Liver (tissue), 3 donors: ENCODE data around the gene SBF2.

ENCODE experiments used
- CTCF ChIP-seq: fragments of 150-350 bp; IDR thresholded peaks from 2 replicates; pipeline ENCODE4 v1.5.1; 2017; ENCODE audit warnings: improper control_type of control experiment, low read depth, low read length; ENCODE audit not compliant: missing input control
- RAD21 ChIP-seq, 2 donors: IDR thresholded peaks; 2 replicates each; pipeline ENCODE4 v1.6.1; 2016; ENCODE audit warnings: antibody characterized with exemption in 2 of 2, mild to moderate bottlenecking in 2 of 2
- REST ChIP-seq: IDR thresholded peaks from 2 replicates; pipeline ENCODE4 v1.6.1; 2016; ENCODE audit warnings: antibody characterized with exemption, mild to moderate bottlenecking
- SP1 ChIP-seq: IDR thresholded peaks from 2 replicates; pipeline ENCODE4 v1.6.1; 2018; ENCODE audit warnings: antibody characterized with exemption, mild to moderate bottlenecking
- donor health status: healthy.
- donor health status: healthy.

DNA sequence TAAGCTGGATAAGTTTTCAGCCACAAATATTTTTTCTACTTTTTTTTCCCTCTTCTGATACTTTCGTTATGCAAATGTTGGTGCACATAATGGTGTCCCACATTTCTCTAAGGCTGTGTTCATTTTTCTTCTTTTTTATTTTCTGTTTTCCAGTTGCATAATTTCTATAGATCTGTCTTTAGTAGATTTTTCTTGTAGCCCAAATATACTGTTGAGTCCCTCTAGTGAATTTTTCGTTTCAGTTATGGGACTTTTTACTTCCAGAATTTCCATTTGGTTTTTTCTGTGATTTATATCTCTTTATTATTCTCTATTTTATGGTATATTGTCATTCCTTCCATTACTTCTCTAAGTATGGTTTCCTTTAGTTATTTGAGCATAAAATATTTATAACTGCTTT, 558.1 kb downstream of the SBF2 start:
- TF ChIP-seq CTCF, result no peak
- no peak for TF ChIP-seq REST
- no peak for TF ChIP-seq SP1
- no peak for TF ChIP-seq RAD21 (IDR thresholded peaks at IDR 0.05)
